Keratinocyte (primary cell): ENCODE measurements around the gene ADSL.

Experiments
- EZH2 ChIP-seq: IDR thresholded peaks from one replicate; pipeline ENCODE4 v1.6.1; 2012; ENCODE audit warnings: inconsistent platforms, mild to moderate bottlenecking, low read length, moderate library complexity
- TF ChIP-seq, protein P1 (sequence below), 3 experiments: IDR thresholded peaks in 1 of 3; conservative IDR thresholded peaks in 1 of 3; optimal IDR thresholded peaks in 1 of 3; 2 replicates in 2 of 3; 3 replicates in 1 of 3; pipeline versions ENCODE3 to v1.5.1; 2011; ENCODE audit warnings: low read length in 3 of 3, mild to moderate bottlenecking in 3 of 3, moderate library complexity in 2 of 3, control low read depth in 1 of 3, inconsistent platforms in 1 of 3; ENCODE audit not compliant: insufficient read depth in 2 of 3; ENCODE audit errors: extremely low read depth in 1 of 3

DNA sequence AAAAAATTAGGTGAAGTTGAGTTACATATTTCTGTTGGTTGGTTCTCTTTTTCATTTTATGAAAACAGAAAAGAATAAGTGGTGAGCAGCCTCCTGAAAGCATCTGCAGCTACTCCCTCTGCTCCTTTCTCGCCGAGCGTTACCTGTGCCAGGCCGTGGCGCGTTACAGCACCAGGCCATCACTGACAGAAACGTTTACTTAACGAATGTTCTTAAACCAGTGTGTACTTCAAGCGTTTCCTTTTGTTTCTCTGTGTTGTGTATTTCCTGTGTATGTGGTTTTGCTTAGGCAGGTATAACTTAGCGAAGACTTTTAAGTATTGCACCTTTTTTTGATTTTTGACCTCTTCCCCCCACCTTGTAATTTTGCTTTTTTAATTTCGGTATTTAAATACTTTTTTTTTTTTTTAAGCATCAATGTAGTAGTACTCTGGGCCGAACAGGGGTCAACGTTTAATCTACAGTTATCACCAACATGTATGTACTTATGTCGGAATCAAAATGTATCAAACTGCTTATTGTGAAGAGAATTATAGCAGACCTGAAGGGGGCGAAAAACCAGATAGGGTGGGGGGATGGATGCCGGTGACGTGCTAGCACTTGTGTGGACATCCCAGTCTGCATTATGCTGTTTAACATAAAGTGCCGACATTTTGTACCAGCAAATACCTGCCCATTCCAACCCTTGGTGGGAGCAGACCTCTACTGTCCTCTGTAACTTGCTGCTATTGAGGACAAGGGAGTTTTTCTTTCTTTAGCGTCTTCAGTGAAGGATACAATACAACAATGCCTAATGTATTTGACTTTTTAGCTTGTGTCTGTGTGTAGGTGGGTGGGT is 21.6 kb upstream of the ADSL start:
- TF ChIP-seq, protein P1, sequence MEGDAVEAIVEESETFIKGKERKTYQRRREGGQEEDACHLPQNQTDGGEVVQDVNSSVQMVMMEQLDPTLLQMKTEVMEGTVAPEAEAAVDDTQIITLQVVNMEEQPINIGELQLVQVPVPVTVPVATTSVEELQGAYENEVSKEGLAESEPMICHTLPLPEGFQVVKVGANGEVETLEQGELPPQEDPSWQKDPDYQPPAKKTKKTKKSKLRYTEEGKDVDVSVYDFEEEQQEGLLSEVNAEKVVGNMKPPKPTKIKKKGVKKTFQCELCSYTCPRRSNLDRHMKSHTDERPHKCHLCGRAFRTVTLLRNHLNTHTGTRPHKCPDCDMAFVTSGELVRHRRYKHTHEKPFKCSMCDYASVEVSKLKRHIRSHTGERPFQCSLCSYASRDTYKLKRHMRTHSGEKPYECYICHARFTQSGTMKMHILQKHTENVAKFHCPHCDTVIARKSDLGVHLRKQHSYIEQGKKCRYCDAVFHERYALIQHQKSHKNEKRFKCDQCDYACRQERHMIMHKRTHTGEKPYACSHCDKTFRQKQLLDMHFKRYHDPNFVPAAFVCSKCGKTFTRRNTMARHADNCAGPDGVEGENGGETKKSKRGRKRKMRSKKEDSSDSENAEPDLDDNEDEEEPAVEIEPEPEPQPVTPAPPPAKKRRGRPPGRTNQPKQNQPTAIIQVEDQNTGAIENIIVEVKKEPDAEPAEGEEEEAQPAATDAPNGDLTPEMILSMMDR (optimal IDR thresholded peaks at IDR 0.05 in 1 of 3, IDR thresholded peaks at IDR 0.05 in 1 of 3, conservative IDR thresholded peaks at IDR 0.05 in 1 of 3; ENCODE audit: extremely low read depth in 1 of 3, insufficient read depth in 2 of 3, low read length in 3 of 3), result no peak
- TF ChIP-seq EZH2, result no peak
